HCT116 (cell line): Measurements from ENCODE around the gene CHCT1. TPM values are rescaled to one million over a fixed set of nuclear protein-coding genes. Genes with fewer than 3 reads are reported as not detected.
A peak's percentile ranks its signal among the peaks of the same experiment; 100 is the strongest.
"Not testable (repeated sequence)": the region's sequence is repeated elsewhere in the genome, so short reads cannot be mapped to it uniquely, and the experiment has no call there.

ENCODE experiments used
- ATAC-seq: fragments of 200-7000 bp; cut with Tn5 transposase; 2 replicates; pipeline ENCODE4 v1.9.1; 2020; ENCODE audit warnings: mild to moderate bottlenecking, moderate library complexity
- BruUV-seq: library from RNA; stranded (reverse); fragments of 400-500 nt; replicated peaks from 2 replicates; lab custom pipeline; 2021; lab: Mats Ljungman, UMichigan
- CTCF ChIA-PET: fragments of 300-600 bp; sonication (Branson Sonifier 250); formaldehyde crosslinking; loops from one replicate; lab custom pipeline; 2021; ENCODE audit warnings: antibody characterized with exemption; lab: Charles Lee
- POLR2A ChIA-PET: fragments of 300-600, 350-600 bp; sonication (Branson Sonifier 250); formaldehyde crosslinking; loops from one replicate; lab custom pipeline; 2021; ENCODE audit warnings: antibody characterized with exemption; lab: Charles Lee
- RAD21 ChIA-PET, 2 experiments: fragments of 300-600 bp; sonication (Branson Sonifier 250); formaldehyde crosslinking; loops; one replicate each; lab custom pipeline; 2023; ENCODE audit warnings: low total read pairs in 2 of 2; ENCODE audit not compliant: uncharacterized antibody in 2 of 2, unreplicated experiment in 2 of 2, low non-redundant PET in 1 of 2; lab: Charles Lee
- DNase-seq: peaks from one replicate; pipeline ENCODE4 v3.0.0-alpha.2; 2010; ENCODE audit warnings: low read depth, low spot score
- H2AFZ ChIP-seq: fragments of 200-600 bp; shearing (Covaris generic), sonication (generic); 2 replicates; pipeline ENCODE4 v1.6.1; 2017; ENCODE audit warnings: low read depth, mixed run types, mixed read lengths, antibody characterized with exemption, low read length; ENCODE audit not compliant: poor library complexity, severe bottlenecking
- H3K27ac ChIP-seq: 2 replicates; pipeline ENCODE4 v1.5.1; 2012; ENCODE audit warnings: low read depth, low read length
- H3K27me3 ChIP-seq: fragments of 200-600 bp; sonication (generic); 2 replicates; pipeline ENCODE4 v1.6.1; 2016; ENCODE audit warnings: mixed run types, low read length, mixed read lengths; ENCODE audit not compliant: insufficient read depth
- H3K36me3 ChIP-seq, 2 experiments: fragments of 200-500 bp in 1 of 2; fragments of 200-600 bp in 1 of 2; sonication (Bioruptor generic) in 1 of 2; sonication (generic) in 1 of 2; 2 replicates each; pipeline versions ENCODE4 v1.5.1 to v1.6.1; 2014 to 2016; ENCODE audit warnings: low read length in 2 of 2, inconsistent platforms in 1 of 2, mixed read lengths in 1 of 2, mixed run types in 1 of 2; ENCODE audit not compliant: insufficient read depth in 2 of 2, control insufficient read depth in 1 of 2
- H3K4me1 ChIP-seq, 2 experiments: fragments of 200-600 bp in 1 of 2; sonication (generic) in 1 of 2; 2 replicates each; pipeline versions ENCODE4 v1.5.1 to v1.6.1; 2012 to 2017; ENCODE audit warnings: low read length in 2 of 2, inconsistent platforms in 1 of 2, mild to moderate bottlenecking in 1 of 2, mixed read lengths in 1 of 2, mixed run types in 1 of 2, moderate library complexity in 1 of 2; ENCODE audit not compliant: insufficient read depth in 2 of 2, control insufficient read depth in 1 of 2
- H3K4me2 ChIP-seq: fragments of 200-600 bp; sonication (generic); 2 replicates; pipeline ENCODE4 v1.6.1; 2017; ENCODE audit warnings: mixed run types, low read length, mixed read lengths
- H3K4me3 ChIP-seq, 2 experiments: fragments of 200-600 bp in 1 of 2; sonication (generic) in 1 of 2; replicated peaks in 1 of 2; 2 replicates each; pipeline ENCODE4 v1.5.1; 2011 to 2016; ENCODE audit warnings: low read length in 2 of 2, control low read depth in 1 of 2, low read depth in 1 of 2, mild to moderate bottlenecking in 1 of 2, mixed read lengths in 1 of 2, mixed run types in 1 of 2
- H3K79me2 ChIP-seq: fragments of 200-600 bp; sonication (generic); 2 replicates; pipeline ENCODE4 v1.6.1; 2017; ENCODE audit warnings: mild to moderate bottlenecking, mixed run types, low read length, moderate library complexity, mixed read lengths; ENCODE audit not compliant: insufficient read depth
- H3K9ac ChIP-seq: fragments of 200-600 bp; sonication (generic); 2 replicates; pipeline ENCODE4 v1.6.1; 2016; ENCODE audit warnings: low read length, mixed read lengths
- H3K9me2 ChIP-seq: fragments of 200-600 bp; sonication (generic), shearing (Covaris generic); 2 replicates; pipeline ENCODE4 v1.6.1; 2017; ENCODE audit warnings: mixed run types, mild to moderate bottlenecking, moderate library complexity; ENCODE audit not compliant: insufficient read depth
- H3K9me3 ChIP-seq, 2 experiments: fragments of 200-500 bp in 1 of 2; fragments of 200-600 bp in 1 of 2; sonication (Bioruptor generic) in 1 of 2; sonication (generic) in 1 of 2; 2 replicates each; pipeline ENCODE4 v1.6.1; 2014 to 2017; ENCODE audit warnings: low read length in 2 of 2, mixed read lengths in 2 of 2, inconsistent platforms in 1 of 2, low read depth in 1 of 2, mild to moderate bottlenecking in 1 of 2, mixed run types in 1 of 2, moderate library complexity in 1 of 2; ENCODE audit not compliant: control insufficient read depth in 1 of 2, insufficient read depth in 1 of 2
- H4K20me1 ChIP-seq: fragments of 200-600 bp; sonication (generic), shearing (Covaris generic); 2 replicates; pipeline ENCODE4 v1.6.1; 2017; ENCODE audit warnings: mixed run types, mild to moderate bottlenecking, moderate library complexity; ENCODE audit not compliant: insufficient read depth
- CBX3 ChIP-seq: IDR thresholded peaks from 2 replicates; pipeline ENCODE4 v1.6.1; 2012; ENCODE audit warnings: low read depth
- EGR1 ChIP-seq: IDR thresholded peaks from 2 replicates; pipeline ENCODE4 v1.6.1; 2012; ENCODE audit warnings: low read depth
- ELF1 ChIP-seq: IDR thresholded peaks from 2 replicates; pipeline ENCODE4 v1.6.1; 2012; ENCODE audit warnings: low read depth, borderline replicate concordance
- POLR2A ChIP-seq: IDR thresholded peaks from 2 replicates; pipeline ENCODE4 v1.7.0; 2011; ENCODE audit warnings: borderline replicate concordance; ENCODE audit not compliant: insufficient read depth, insufficient read length; ENCODE audit errors: extremely low read depth
- RAD21 ChIP-seq: IDR thresholded peaks from 2 replicates; pipeline ENCODE4 v1.6.1; 2012; ENCODE audit warnings: low read depth, mild to moderate bottlenecking
- REST ChIP-seq: IDR thresholded peaks from 2 replicates; pipeline ENCODE4 v1.6.1; 2012; ENCODE audit warnings: low read depth
- ZFX ChIP-seq: fragments of 450-650 bp; IDR thresholded peaks from 2 replicates; pipeline ENCODE4 v1.6.1; 2017
- ZNF274 ChIP-seq: fragments of 200-500 bp; sonication (Bioruptor generic); IDR thresholded peaks from 2 replicates; pipeline ENCODE4 v1.6.1; 2014; ENCODE audit warnings: mild to moderate bottlenecking, low read depth, low read length, inconsistent platforms
- intact Hi-C: fragments of 100-400 bp; cut with micrococcal nuclease; formaldehyde crosslinking; loops from 2 replicates; pipeline ENCODE4 v1.10.0; 2022
- total RNA-seq: library from RNA; stranded (reverse); gene quantifications from one replicate; pipeline ENCODE4 v1.2.1, GENCODE V29; 2021; ENCODE audit not compliant: unreplicated experiment

CHCT1 gene
- total RNA-seq, 1 experiment from 2014 or later: not detected

GRCh38 chr17:60372790-60373483 is 49.4 kb upstream of the CHCT1 start (continued):
- TF ChIP-seq EGR1: no peak
- no peak for TF ChIP-seq RAD21
- TF ChIP-seq ELF1: no peak
- no peak for TF ChIP-seq ZFX
- TF ChIP-seq REST: no peak
- TF ChIP-seq POLR2A: no peak
- no peak for TF ChIP-seq CBX3
- no peak for TF ChIP-seq ZNF274

GRCh38 chr17:60378187-60378586 is 44.1 kb upstream of the CHCT1 start:
- H3K79me2 ChIP-seq: peaks cover 27% of the 10 kb centered on the region
- H3K9me2 ChIP-seq: not testable (repeated sequence)
- TF ChIP-seq ELF1: 0 out of 2 replicates have a peak, but pooled peaks have one; percentile 10
- TF ChIP-seq, all 23 proteins: peak for 1; not testable (repeated sequence) for 22
- H3K4me2 ChIP-seq, H2AFZ ChIP-seq, H3K4me1 ChIP-seq, RAD21 ChIA-PET, H3K27ac ChIP-seq, H4K20me1 ChIP-seq, POLR2A ChIA-PET, ATAC-seq, H3K9ac ChIP-seq, intact Hi-C loops, DNase-seq, H3K36me3 ChIP-seq, H3K9me3 ChIP-seq, H3K4me3 ChIP-seq, BruUV-seq, H3K27me3 ChIP-seq, CTCF ChIA-PET: not testable (repeated sequence)

GRCh38 chr17:60379461-60379860 is 42.8 kb upstream of the CHCT1 start:
- intact Hi-C loops, H3K4me2 ChIP-seq, H3K9ac ChIP-seq, H4K20me1 ChIP-seq, H3K9me3 ChIP-seq, RAD21 ChIA-PET, H3K4me3 ChIP-seq, ATAC-seq, H3K9me2 ChIP-seq, CTCF ChIA-PET, H3K36me3 ChIP-seq, H3K27me3 ChIP-seq, H2AFZ ChIP-seq, H3K4me1 ChIP-seq, H3K27ac ChIP-seq, BruUV-seq, DNase-seq: not testable (repeated sequence)
- POLR2A ChIA-PET: interaction anchor here (1.4 kb wide), 1 partner anchor 10 kb away, joined by 3 read pairs; no protein-coding TSS in a partner anchor
- peaks cover 36% of the 10 kb centered on the region for H3K79me2 ChIP-seq
